GM12873 (cell line): ENCODE measurements around the gene ATP5MC3.

ENCODE experiments used
- TF ChIP-seq, protein P1 (sequence below): IDR thresholded peaks from 2 replicates; pipeline ENCODE4 v1.5.1; 2012; ENCODE audit warnings: low read depth, mild to moderate bottlenecking, moderate library complexity, low read length, control low read depth; ENCODE audit not compliant: insufficient read depth; ENCODE audit errors: missing control alignments

ATP5MC3 gene

DNA sequence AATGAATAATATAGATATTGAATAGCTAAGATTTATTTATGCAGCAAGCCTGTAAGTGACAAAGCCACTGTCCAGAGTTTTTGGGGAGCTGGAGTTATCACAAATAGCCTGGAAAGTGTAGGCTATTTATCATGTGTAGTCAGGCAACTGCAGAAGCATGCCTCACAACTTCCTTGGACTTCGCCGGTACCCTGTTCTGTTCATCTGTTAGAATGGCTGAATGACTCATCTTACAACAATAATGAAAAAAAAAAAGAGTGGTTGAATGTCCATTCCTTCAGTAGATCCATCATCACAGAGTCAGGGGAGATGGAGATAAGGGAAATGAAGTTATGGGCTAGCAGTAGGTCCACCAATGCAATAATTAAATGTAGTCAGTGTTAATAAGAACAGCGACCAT is 24.0 kb upstream of the ATP5MC3 start:
- TF ChIP-seq, protein P1, sequence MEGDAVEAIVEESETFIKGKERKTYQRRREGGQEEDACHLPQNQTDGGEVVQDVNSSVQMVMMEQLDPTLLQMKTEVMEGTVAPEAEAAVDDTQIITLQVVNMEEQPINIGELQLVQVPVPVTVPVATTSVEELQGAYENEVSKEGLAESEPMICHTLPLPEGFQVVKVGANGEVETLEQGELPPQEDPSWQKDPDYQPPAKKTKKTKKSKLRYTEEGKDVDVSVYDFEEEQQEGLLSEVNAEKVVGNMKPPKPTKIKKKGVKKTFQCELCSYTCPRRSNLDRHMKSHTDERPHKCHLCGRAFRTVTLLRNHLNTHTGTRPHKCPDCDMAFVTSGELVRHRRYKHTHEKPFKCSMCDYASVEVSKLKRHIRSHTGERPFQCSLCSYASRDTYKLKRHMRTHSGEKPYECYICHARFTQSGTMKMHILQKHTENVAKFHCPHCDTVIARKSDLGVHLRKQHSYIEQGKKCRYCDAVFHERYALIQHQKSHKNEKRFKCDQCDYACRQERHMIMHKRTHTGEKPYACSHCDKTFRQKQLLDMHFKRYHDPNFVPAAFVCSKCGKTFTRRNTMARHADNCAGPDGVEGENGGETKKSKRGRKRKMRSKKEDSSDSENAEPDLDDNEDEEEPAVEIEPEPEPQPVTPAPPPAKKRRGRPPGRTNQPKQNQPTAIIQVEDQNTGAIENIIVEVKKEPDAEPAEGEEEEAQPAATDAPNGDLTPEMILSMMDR = no peak

DNA sequence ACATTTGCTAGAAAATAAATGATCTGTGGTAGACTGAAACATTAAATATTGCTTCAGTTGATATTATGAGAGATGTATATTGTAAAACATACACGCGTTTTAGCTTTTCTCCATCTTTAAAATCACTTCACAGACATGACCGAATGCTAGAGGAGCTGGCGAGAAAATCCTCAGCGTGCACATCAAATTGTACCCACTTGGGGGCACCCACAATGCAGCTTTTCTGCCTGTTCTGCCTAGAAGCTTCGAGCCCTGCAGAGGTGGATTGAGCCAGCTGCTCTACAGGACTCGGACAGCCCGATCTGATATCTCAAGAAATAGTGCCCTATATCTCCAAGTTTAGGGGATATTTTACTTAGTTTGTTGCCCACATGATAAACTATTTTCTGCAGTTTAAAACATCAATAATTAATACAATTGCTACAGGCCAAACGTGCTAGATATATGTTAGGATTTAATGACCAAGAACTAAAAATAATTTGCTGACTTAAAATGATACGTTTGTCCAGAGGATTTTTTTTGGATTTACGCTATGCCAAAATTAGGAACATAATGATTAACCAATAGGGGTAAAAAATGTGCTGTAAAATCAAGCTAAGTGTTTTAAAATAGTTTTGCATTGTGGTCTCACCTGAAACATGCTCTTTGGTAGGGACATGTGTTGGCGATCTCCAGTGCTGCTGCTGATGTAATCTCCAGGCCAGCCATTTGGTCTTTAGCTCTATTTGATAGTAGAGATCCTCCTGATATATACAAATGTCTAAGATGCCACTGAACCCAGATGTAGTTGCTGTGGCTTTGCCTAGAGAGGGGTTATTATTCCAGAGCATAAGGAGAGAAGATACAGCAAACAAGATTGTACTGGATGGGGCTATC is 22.3 kb upstream of the ATP5MC3 start:
- TF ChIP-seq, protein P1 = peak; percentile 63

DNA sequence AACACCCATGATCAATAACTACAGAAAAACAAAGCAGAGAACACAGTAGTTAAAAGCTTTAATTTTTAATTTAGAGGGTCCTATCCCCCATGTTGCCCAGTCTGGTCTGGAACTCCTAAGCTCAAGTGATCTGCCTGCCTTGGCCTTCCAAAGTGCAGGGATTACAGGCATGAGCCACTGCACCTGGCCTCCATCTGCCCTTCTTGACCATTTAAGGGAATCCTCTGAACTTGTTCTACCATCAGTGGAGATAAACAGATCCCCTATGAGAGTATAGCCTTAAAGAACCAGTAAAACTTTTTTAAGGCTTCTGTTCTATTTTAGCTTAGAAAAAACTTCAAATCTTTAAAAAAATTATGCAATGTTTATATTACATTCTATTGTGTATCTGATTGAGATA is 13.5 kb upstream of the ATP5MC3 start:
- TF ChIP-seq, protein P1 = no peak

DNA sequence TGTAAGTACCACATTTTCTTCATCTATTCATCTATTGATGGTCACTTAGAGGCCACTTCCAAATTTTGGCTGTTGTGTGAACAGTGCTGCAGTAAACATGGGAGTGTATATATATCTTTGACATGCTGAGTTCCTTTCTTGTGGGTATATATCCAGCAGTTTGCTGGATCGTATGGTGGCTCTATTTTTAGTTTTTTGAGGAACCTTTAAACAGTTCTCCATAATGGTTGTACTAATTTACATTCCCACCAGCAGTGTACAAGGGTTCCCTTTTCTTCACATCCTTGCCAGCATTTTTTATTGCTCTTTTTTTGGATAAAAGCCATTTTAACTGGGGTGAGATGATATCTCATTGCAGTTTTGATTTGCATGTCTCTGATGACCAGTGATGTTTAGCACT is 7.3 kb upstream of the ATP5MC3 start:
- TF ChIP-seq, protein P1 = no peak

DNA sequence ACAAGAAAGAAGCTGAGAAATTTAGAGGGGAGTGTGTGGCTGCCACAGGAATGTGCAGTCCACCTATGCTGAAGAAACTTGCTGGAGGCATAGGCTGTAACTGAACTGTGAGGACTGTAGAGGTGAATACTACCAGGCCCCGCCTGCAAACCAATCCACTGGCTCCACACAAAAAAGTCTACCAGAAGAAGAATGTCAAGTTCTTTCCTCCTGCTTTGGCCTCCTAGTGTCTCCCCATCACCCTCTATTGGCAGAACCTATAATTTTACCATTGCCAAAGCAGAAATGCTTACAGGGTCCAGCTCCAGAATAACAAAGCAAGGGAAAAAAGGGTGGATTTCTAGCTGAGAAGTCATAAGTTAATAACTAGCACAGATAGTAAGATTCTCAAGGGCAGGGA is 5.9 kb upstream of the ATP5MC3 start:
- TF ChIP-seq, protein P1 = peak; percentile 61

DNA sequence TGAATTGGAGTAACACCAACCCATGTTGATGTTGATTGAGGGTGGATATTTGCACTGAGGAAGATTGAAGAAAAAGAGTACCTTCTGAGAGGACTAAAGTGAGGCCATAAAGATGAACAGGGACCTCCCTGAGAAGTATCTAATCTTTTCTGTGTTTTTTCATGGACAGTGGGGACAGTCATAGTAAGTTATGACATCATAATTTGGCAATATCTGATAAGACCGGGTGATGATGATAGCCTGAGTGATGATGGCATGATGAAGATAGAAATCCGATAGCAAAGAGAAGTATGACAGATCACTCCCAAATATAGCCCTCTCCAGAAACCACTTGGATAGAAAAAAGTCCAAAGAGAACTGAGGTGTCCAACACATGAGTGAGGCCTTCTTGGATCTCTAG is 2.2 kb upstream of the ATP5MC3 start:
- TF ChIP-seq, protein P1 = no peak

DNA sequence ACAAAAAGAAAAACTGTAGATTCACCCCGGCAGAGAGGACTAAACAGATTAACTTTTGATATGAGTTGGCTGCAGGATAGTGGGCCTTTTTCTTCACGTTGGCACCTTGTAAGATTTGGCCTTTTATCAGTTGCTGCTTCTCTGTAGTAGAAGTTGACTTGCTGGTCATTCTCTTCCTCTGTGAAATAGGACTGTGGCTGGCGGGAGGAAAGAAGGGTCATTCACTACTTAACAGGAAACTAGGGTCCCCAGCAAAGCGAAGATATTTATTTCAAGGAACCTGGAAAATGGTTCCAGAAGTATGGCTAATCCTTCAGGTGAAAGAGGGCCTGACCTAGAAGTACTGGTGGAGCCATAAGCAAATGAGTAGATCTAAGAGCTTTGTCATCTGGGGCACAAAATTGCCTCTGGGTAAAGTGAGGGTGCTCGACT is 383 bp upstream of the ATP5MC3 start:
- TF ChIP-seq, protein P1 = no peak
